Measurements from ENCODE around the gene LKAAEAR1. TPM values are rescaled to one million over a fixed set of nuclear protein-coding genes. Genes with fewer than 3 reads are reported as not detected.

LKAAEAR1 gene
- polyA plus RNA-seq, 1 donor (not counting 4 experiments of a cell fraction or from before 2014, with no cell fraction given), result not detected

DNA sequence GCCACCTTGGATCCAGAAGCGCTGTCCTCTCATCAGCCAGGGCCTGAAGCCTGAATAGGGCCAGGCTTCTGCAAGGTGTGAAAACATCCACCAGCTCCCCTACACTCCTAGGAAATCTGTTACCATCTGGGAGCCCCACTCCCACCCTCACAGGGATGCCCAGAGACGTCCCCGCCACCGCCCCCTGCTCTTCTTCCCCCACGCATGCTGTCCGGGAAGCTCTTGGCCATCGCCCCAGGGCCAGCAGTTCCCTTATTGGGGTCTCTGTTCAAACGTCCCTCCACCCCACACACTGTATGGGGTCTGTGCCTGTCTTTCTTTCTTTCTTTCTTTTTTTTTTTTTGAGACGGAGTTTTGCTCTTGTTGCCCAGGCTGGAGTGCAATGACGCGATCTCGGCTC lies 8.6 kb downstream of the LKAAEAR1 start:
- H3K4me2 ChIP-seq (ENCODE audit: control insufficient read depth, extremely low read depth, insufficient read depth, low read depth, low read length), result no peak overlapping the region
- TF ChIP-seq, protein P1, sequence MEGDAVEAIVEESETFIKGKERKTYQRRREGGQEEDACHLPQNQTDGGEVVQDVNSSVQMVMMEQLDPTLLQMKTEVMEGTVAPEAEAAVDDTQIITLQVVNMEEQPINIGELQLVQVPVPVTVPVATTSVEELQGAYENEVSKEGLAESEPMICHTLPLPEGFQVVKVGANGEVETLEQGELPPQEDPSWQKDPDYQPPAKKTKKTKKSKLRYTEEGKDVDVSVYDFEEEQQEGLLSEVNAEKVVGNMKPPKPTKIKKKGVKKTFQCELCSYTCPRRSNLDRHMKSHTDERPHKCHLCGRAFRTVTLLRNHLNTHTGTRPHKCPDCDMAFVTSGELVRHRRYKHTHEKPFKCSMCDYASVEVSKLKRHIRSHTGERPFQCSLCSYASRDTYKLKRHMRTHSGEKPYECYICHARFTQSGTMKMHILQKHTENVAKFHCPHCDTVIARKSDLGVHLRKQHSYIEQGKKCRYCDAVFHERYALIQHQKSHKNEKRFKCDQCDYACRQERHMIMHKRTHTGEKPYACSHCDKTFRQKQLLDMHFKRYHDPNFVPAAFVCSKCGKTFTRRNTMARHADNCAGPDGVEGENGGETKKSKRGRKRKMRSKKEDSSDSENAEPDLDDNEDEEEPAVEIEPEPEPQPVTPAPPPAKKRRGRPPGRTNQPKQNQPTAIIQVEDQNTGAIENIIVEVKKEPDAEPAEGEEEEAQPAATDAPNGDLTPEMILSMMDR (optimal IDR thresholded peaks at IDR 0.05 in 1 of 3, IDR thresholded peaks at IDR 0.05 in 1 of 3, conservative IDR thresholded peaks at IDR 0.05 in 1 of 3; ENCODE audit: extremely low read depth in 1 of 3, insufficient read depth in 2 of 3, low read length in 3 of 3), result no peak
- no peak for TF ChIP-seq EZH2 (IDR thresholded peaks at IDR 0.05; ENCODE audit: low read length)
- H3K9me3 ChIP-seq (ENCODE audit: control insufficient read depth, low read depth, low read length), result no peaks in the 10 kb centered on the region
- H3K79me2 ChIP-seq (ENCODE audit: control insufficient read depth, insufficient read depth, low read length), result peaks cover 2% of the 10 kb centered on the region
- H3K4me1 ChIP-seq (ENCODE audit: control insufficient read depth, extremely low read depth, insufficient read depth, low read length), result peaks cover 13% of the 10 kb centered on the region
- H3K27ac ChIP-seq (ENCODE audit: control insufficient read depth, insufficient read depth, low read length), result no peak overlapping the region
- no peak overlapping the region for H3K9ac ChIP-seq (ENCODE audit: control insufficient read depth, extremely low read depth, insufficient read depth, low read length)
- no peaks in the 10 kb centered on the region for H3K27me3 ChIP-seq (ENCODE audit: control insufficient read depth, extremely low read depth, insufficient read depth, low read length)
- H3K9me1 ChIP-seq (ENCODE audit: control insufficient read depth, extremely low read depth, insufficient read depth, low read length), result no peaks in the 10 kb centered on the region
- no peak for DNase-seq (ENCODE audit: low read depth, low spot score)
- no peaks in the 10 kb centered on the region for H4K20me1 ChIP-seq (ENCODE audit: control insufficient read depth, extremely low read depth, insufficient read depth, low read length)
- H3K4me3 ChIP-seq (ENCODE audit: control insufficient read depth in 2 of 3, extremely low read depth in 1 of 3, insufficient read depth in 2 of 3, low read depth in 1 of 3, low read length in 3 of 3), result no peak overlapping the region
- dilution Hi-C loops (cut with MboI; ENCODE audit: extremely low pct_ligation_motif_present, low sequenced_read_pairs), result no loop called here
- no peak for FAIRE-seq
- H2AFZ ChIP-seq (ENCODE audit: control insufficient read depth, low read length), result no peak overlapping the region
- peaks cover 0 to 10% of the 10 kb centered on the region in 2 experiments for H3K36me3 ChIP-seq (ENCODE audit: control insufficient read depth in 2 of 2, extremely low read depth in 1 of 2, insufficient read depth in 2 of 2, low read length in 2 of 2)

- Histone ChIP-seq H3K27me3 (ENCODE audit: control insufficient read depth, extremely low read depth, insufficient read depth, low read length) (no peaks in the 10 kb centered on the region), H3K9ac (ENCODE audit: control insufficient read depth, extremely low read depth, insufficient read depth, low read length) (no peak overlapping the region), H3K9me1 (ENCODE audit: control insufficient read depth, extremely low read depth, insufficient read depth, low read length) (no peaks in the 10 kb centered on the region), H3K79me2 (ENCODE audit: control insufficient read depth, insufficient read depth, low read length) (peaks cover 2% of the 10 kb centered on the region), H3K4me1 (ENCODE audit: control insufficient read depth, extremely low read depth, insufficient read depth, low read length) (peaks cover 13% of the 10 kb centered on the region), H3K27ac (ENCODE audit: control insufficient read depth, insufficient read depth, low read length) (no peak overlapping the region), H3K4me3 (ENCODE audit: control insufficient read depth in 2 of 3, extremely low read depth in 1 of 3, insufficient read depth in 2 of 3, low read depth in 1 of 3, low read length in 3 of 3) (no peak overlapping the region), H3K4me2 (ENCODE audit: control insufficient read depth, extremely low read depth, insufficient read depth, low read depth, low read length) (no peak overlapping the region), H3K36me3 (ENCODE audit: control insufficient read depth in 2 of 2, extremely low read depth in 1 of 2, insufficient read depth in 2 of 2, low read length in 2 of 2) (peaks cover 0 to 10% of the 10 kb centered on the region in 2 experiments), H3K9me3 (ENCODE audit: control insufficient read depth, low read depth, low read length) (no peaks in the 10 kb centered on the region), H4K20me1 (ENCODE audit: control insufficient read depth, extremely low read depth, insufficient read depth, low read length) (no peaks in the 10 kb centered on the region), H2AFZ (ENCODE audit: control insufficient read depth, low read length) (no peak overlapping the region)
- TF ChIP-seq, protein P1 (optimal IDR thresholded peaks at IDR 0.05 in 1 of 3, IDR thresholded peaks at IDR 0.05 in 1 of 3, conservative IDR thresholded peaks at IDR 0.05 in 1 of 3; ENCODE audit: extremely low read depth in 1 of 3, insufficient read depth in 2 of 3, low read length in 3 of 3), result no peak
- TF ChIP-seq EZH2 (IDR thresholded peaks at IDR 0.05; ENCODE audit: low read length), result no peak
- dilution Hi-C loops (cut with MboI; ENCODE audit: extremely low pct_ligation_motif_present, low sequenced_read_pairs), result no loop called here
- no peak for FAIRE-seq
- DNase-seq (ENCODE audit: low read depth, low spot score), result no peak
These were observed 9.2 kb downstream of the LKAAEAR1 start for GRCh38 chr20:64074963-64075362.
